Hepatocyte (in vitro differentiated cells): ENCODE data around the gene BLOC1S1. TPM values are rescaled to one million over a fixed set of nuclear protein-coding genes. Genes with fewer than 3 reads are reported as not detected.

Experiments
- DNase-seq: peaks from one replicate; pipeline ENCODE4 v3.0.0-alpha.2; 2016; ENCODE audit warnings: low spot score
- H2AFZ ChIP-seq: fragments of 200-600 bp; sonication (generic); 2 replicates; pipeline ENCODE4 v1.6.0; 2016; ENCODE audit warnings: antibody characterized with exemption, mild to moderate bottlenecking
- H3K27ac ChIP-seq: fragments of 200-600 bp; sonication (generic); 2 replicates; pipeline ENCODE4 v1.5.1; 2016; ENCODE audit warnings: mild to moderate bottlenecking
- H3K27me3 ChIP-seq: fragments of 200-600 bp; sonication (generic); 2 replicates; pipeline ENCODE4 v1.6.1; 2016
- H3K36me3 ChIP-seq: fragments of 200-600 bp; sonication (generic); replicated peaks from 2 replicates; pipeline ENCODE4 v1.5.1; 2016; ENCODE audit warnings: low read depth; ENCODE audit not compliant: insufficient read depth
- H3K4me1 ChIP-seq: fragments of 200-600 bp; sonication (generic); 2 replicates; pipeline ENCODE4 v1.5.1; 2016; ENCODE audit warnings: mild to moderate bottlenecking, moderate library complexity; ENCODE audit not compliant: insufficient read depth
- H3K4me2 ChIP-seq: fragments of 200-600 bp; sonication (generic); 2 replicates; pipeline ENCODE4 v1.6.0; 2016
- H3K4me3 ChIP-seq: fragments of 200-600 bp; sonication (generic); 2 replicates; pipeline ENCODE4 v1.5.1; 2016; ENCODE audit warnings: mild to moderate bottlenecking
- H3K79me2 ChIP-seq: fragments of 200-600 bp; sonication (generic); 2 replicates; pipeline ENCODE4 v1.6.0; 2017; ENCODE audit warnings: mild to moderate bottlenecking
- H3K9me2 ChIP-seq: fragments of 200-600 bp; sonication (generic); replicated peaks from 2 replicates; pipeline ENCODE4 v1.6.0; 2017; ENCODE audit warnings: mild to moderate bottlenecking; ENCODE audit not compliant: insufficient read depth
- H3K9me3 ChIP-seq: fragments of 200-600 bp; sonication (generic); 2 replicates; pipeline ENCODE4 v1.5.1; 2016; ENCODE audit warnings: low read depth, mild to moderate bottlenecking
- H4K20me1 ChIP-seq: fragments of 200-600 bp; sonication (generic); 2 replicates; pipeline ENCODE4 v1.6.0; 2016; ENCODE audit warnings: mild to moderate bottlenecking; ENCODE audit not compliant: insufficient read depth, poor library complexity, severe bottlenecking
- CTCF ChIP-seq: fragments of 200-600 bp; sonication (generic); IDR thresholded peaks from 2 replicates; pipeline ENCODE4 v1.5.1; 2016; ENCODE audit warnings: antibody characterized with exemption, mild to moderate bottlenecking; ENCODE audit not compliant: poor library complexity
- EZH2 ChIP-seq: fragments of 200-600 bp; sonication (generic); IDR thresholded peaks from 2 replicates; pipeline ENCODE4 v1.6.1; 2016; ENCODE audit warnings: antibody characterized with exemption, mild to moderate bottlenecking, borderline replicate concordance
- EZH2phosphoT487 ChIP-seq: fragments of 200-600 bp; sonication (generic); IDR thresholded peaks from one replicate; pipeline ENCODE4 v1.6.1; 2018; ENCODE audit warnings: antibody characterized with exemption, mild to moderate bottlenecking, low read depth, moderate library complexity; ENCODE audit not compliant: unreplicated experiment, severe bottlenecking
- WGBS: methylation state at CpG from one replicate; pipeline ENCODE4 v1.1.6; 2016; ENCODE audit warnings: low lambda C conversion rate; ENCODE audit errors: missing lambda C conversion rate; 5-methylcytosine and 5-hydroxymethylcytosine counted together
- polyA plus RNA-seq: library from polyadenylated mRNA; unstranded; fragments of >200 nt; fragmentation: Nextera tagmentation; extraction: Ambion mirVana; gene quantifications from 2 replicates; pipeline ENCODE4 v1.2.1, GENCODE V29; 2016
- total RNA-seq: library from RNA; depleted of rRNA; stranded (reverse); fragments of >200 nt; gene quantifications from 2 replicates; pipeline ENCODE4 v1.2.3, GENCODE V29; 2014

Gene BLOC1S1
- total and polyA plus RNA-seq, 2 experiments from 2014 or later, result 159 to 236 TPM

GRCh38 chr12:55728939-55729818, 13.3 kb downstream of the BLOC1S1 start, which contains the start of gene CD63:
CD63 (minus strand) TSS chr12:55729009; CDS start chr12:55728341, 668 bp downstream.
- DNase-seq, result peak; percentile 96
- Histone ChIP-seq H3K9me3 (no peaks in the 10 kb centered on the region), H4K20me1 (peaks cover 26% of the 10 kb centered on the region), H3K4me2 (peak within 1 kb of the TSS; percentile 81), H3K4me3 (peak within 1 kb of the TSS; percentile 97), H3K27me3 (no peaks in the 10 kb centered on the region), H3K79me2 (peaks cover 57% of the 10 kb centered on the region), H2AFZ (peak within 1 kb of the TSS; percentile 34), H3K36me3 (no peaks in the 10 kb centered on the region), H3K27ac (peak within 1 kb of the TSS; percentile 99), H3K9me2 (no peaks in the 10 kb centered on the region), H3K4me1 (peaks cover 22% of the 10 kb centered on the region)
- TF ChIP-seq EZH2 (no peak), EZH2phosphoT487 (no peak), CTCF (no peak)
- 4% methylated on average over 27 of the region's 61 CpGs for WGBS

- peak overlapping the region; percentile 99 for H3K27ac ChIP-seq
- peaks cover 52% of the 10 kb centered on the region for H3K79me2 ChIP-seq
- DNase-seq, result peak; percentile 58
- H3K4me1 ChIP-seq, result peaks cover 22% of the 10 kb centered on the region
- H2AFZ ChIP-seq, result no peak overlapping the region
- peak overlapping the region; percentile 81 for H3K4me2 ChIP-seq
- no peak for TF ChIP-seq CTCF
- TF ChIP-seq EZH2, result no peak
- TF ChIP-seq EZH2phosphoT487, result no peak
- H3K9me2 ChIP-seq, result no peaks in the 10 kb centered on the region
- no peaks in the 10 kb centered on the region for H3K36me3 ChIP-seq
- peaks cover 26% of the 10 kb centered on the region for H4K20me1 ChIP-seq
- 16% methylated on average over 19 of the region's 19 CpGs for WGBS
- H3K27me3 ChIP-seq, result no peaks in the 10 kb centered on the region
- peak overlapping the region; percentile 7 for H3K4me3 ChIP-seq
- no peaks in the 10 kb centered on the region for H3K9me3 ChIP-seq
Measured at GRCh38 chr12:55729819-55730818, 14.3 kb downstream of the BLOC1S1 start.

GRCh38 chr12:55732288-55732687, 16.4 kb downstream of the BLOC1S1 start:
- Histone ChIP-seq H3K4me2 (no peak overlapping the region), H3K27ac (no peak overlapping the region), H3K9me2 (no peaks in the 10 kb centered on the region), H3K4me3 (no peak overlapping the region), H3K79me2 (peaks cover 41% of the 10 kb centered on the region), H3K36me3 (no peaks in the 10 kb centered on the region), H2AFZ (no peak overlapping the region), H3K27me3 (no peaks in the 10 kb centered on the region), H4K20me1 (peaks cover 10% of the 10 kb centered on the region), H3K4me1 (peaks cover 19% of the 10 kb centered on the region), H3K9me3 (no peaks in the 10 kb centered on the region)
- WGBS, result 84% methylated on average over 4 of the region's 4 CpGs
- no peak for DNase-seq
- TF ChIP-seq EZH2, result no peak
- TF ChIP-seq CTCF, result no peak
- TF ChIP-seq EZH2phosphoT487, result no peak
